GM19397 (cell line): ENCODE results near the gene SNX18.

Source experiments
- ATAC-seq: cut with Tn5 transposase; IDR thresholded peaks from one replicate; pipeline ENCODE4 v1.9.1; 2021; ENCODE audit warnings: mild to moderate bottlenecking, moderate library complexity; ENCODE audit not compliant: unreplicated experiment

Gene SNX18

GRCh38 chr5:54538156-54538555 is 20.6 kb downstream of the SNX18 start:
- ATAC-seq, result no peak

GRCh38 chr5:54539001-54539400 is 21.4 kb downstream of the SNX18 start:
- no peak for ATAC-seq

- ATAC-seq, result no peak
These were observed 22.7 kb downstream of the SNX18 start for GRCh38 chr5:54540286-54540685.

GRCh38 chr5:54541823-54542783 is 24.5 kb downstream of the SNX18 start:
- ATAC-seq, result no peak

GRCh38 chr5:54544044-54544443 is 26.5 kb downstream of the SNX18 start:
- no peak for ATAC-seq

GRCh38 chr5:54545796-54546195 is 28.2 kb downstream of the SNX18 start:
- no peak for ATAC-seq

- ATAC-seq, result no peak
These were observed 30.2 kb downstream of the SNX18 start for GRCh38 chr5:54547711-54548250.

- ATAC-seq, result no peak
These were observed 31.0 kb downstream of the SNX18 start for GRCh38 chr5:54548565-54548964.

GRCh38 chr5:54551292-54551691 is 33.7 kb downstream of the SNX18 start:
- no peak for ATAC-seq

- ATAC-seq, result no peak
These were observed 34.4 kb downstream of the SNX18 start for GRCh38 chr5:54551926-54552325.

GRCh38 chr5:54552446-54552845 is 34.9 kb downstream of the SNX18 start:
- ATAC-seq, result no peak

GRCh38 chr5:54553659-54554207 is 36.2 kb downstream of the SNX18 start:
- ATAC-seq, result no peak

GRCh38 chr5:54556141-54556540 is 38.6 kb downstream of the SNX18 start:
- ATAC-seq, result no peak

GRCh38 chr5:54558362-54558761 is 40.8 kb downstream of the SNX18 start:
- no peak for ATAC-seq

GRCh38 chr5:54561651-54562050 is 44.1 kb downstream of the SNX18 start:
- no peak for ATAC-seq

- ATAC-seq, result no peak
These were observed 45.7 kb downstream of the SNX18 start for GRCh38 chr5:54563083-54563761.

- no peak for ATAC-seq
These were observed 50.4 kb downstream of the SNX18 start for GRCh38 chr5:54567996-54568395.

- ATAC-seq, result no peak
These were observed 53.4 kb downstream of the SNX18 start for GRCh38 chr5:54570916-54571315.

- no peak for ATAC-seq
These were observed 53.9 kb downstream of the SNX18 start for GRCh38 chr5:54571462-54571861.

- no peak for ATAC-seq
These were observed 56.4 kb downstream of the SNX18 start for GRCh38 chr5:54573812-54574489.

- ATAC-seq, result no peak
These were observed 60.0 kb downstream of the SNX18 start for GRCh38 chr5:54577528-54577927.
